ENCODE results near the gene ABR.

GRCh38 chr17:1179818-1180742 is at the start of gene ABR:
- TF ChIP-seq CEBPB (IDR thresholded peaks at IDR 0.05; ENCODE audit: low read depth, low read length), result peak; percentile 8; the same call in 1 of the 2 replicates
- no peak for TF ChIP-seq RAD21 (IDR thresholded peaks at IDR 0.05 in 1 of 2, conservative IDR thresholded peaks at IDR 0.05 in 1 of 2; ENCODE audit: low read depth in 2 of 2, low read length in 2 of 2)
- TF ChIP-seq USF2 (IDR thresholded peaks at IDR 0.05; ENCODE audit: low read length), result no peak
- no peak for TF ChIP-seq EZH2 (IDR thresholded peaks at IDR 0.05; ENCODE audit: low read depth, low read length, severe bottlenecking)
- TF ChIP-seq CTCF (IDR thresholded peaks at IDR 0.05; ENCODE audit: control extremely low read depth in 1 of 3, insufficient read depth in 1 of 3, low read depth in 1 of 3, low read length in 3 of 3), result no peak
- TF ChIP-seq ATF3 (IDR thresholded peaks at IDR 0.05; ENCODE audit: insufficient read depth, low read depth, low read length), result no peak
- TF ChIP-seq BACH1 (IDR thresholded peaks at IDR 0.05; ENCODE audit: low read length), result no peak
- no peak for TF ChIP-seq BCL11A (IDR thresholded peaks at IDR 0.05; ENCODE audit: low read depth in 2 of 2, low read length in 2 of 2)
- no peak for TF ChIP-seq ATF2 (IDR thresholded peaks at IDR 0.05; ENCODE audit: low read length)
